ELF-1 (cell line): ENCODE measurements around the gene ZNF423.

ENCODE experiments used
- DNase-seq: peaks from one replicate; pipeline ENCODE4 v3.0.0-alpha.2; 2016; ENCODE audit warnings: low read depth, low spot score

The ZNF423 gene

DNA sequence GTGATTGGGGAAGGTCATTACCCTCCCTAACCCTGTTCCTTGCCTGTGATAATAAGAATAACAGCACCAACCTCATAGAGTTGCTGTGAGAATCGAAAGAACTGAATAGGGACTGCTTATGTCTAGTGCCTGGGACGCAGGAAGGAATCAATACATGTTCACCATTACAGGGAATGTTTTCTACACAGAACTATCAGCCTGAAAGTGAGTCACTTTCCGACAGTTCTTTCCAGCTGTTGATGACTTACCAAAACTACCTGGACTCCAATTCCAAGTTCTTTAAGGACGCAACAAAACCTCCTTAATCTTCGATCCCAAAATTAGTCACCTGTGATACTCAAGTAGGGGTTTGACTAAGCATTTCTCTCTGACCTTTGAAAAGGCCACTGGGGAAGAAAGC, 29.4 kb downstream of the ZNF423 start:
- DNase-seq = no peak

- no peak for DNase-seq
Observed at GRCh38 chr16:49825041-49825440, 30.9 kb downstream of the ZNF423 start.

DNA sequence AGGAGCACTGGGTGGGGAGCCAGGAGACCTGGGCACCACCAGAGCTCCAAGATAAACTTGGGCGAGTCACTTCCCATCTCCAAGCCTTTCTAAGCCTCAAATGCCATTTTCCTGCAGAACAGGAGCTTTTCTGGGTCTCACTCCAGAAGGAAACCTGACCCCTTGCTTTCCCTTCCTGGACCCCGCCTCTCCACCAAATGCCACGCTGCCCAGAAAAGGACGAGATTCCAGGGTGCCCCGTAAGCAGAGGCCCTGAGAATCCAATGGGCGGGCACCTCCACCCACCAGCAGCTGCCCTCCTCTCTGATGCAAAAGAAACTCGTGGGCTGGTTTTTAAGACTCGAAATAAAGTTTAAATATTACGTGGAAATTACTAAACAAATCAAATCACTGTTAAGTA, 31.3 kb downstream of the ZNF423 start:
- DNase-seq = no peak

- no peak for DNase-seq
Observed at GRCh38 chr16:49822649-49823370, 33.1 kb downstream of the ZNF423 start.

- peak; percentile 63 for DNase-seq
Observed at GRCh38 chr16:49821614-49822282, 34.2 kb downstream of the ZNF423 start.

- DNase-seq = no peak
Observed at GRCh38 chr16:49821156-49821555, 34.8 kb downstream of the ZNF423 start.

GRCh38 chr16:49817754-49818507, 38.0 kb downstream of the ZNF423 start:
- DNase-seq = no peak

GRCh38 chr16:49816875-49817274, 39.0 kb downstream of the ZNF423 start:
- no peak for DNase-seq

DNA sequence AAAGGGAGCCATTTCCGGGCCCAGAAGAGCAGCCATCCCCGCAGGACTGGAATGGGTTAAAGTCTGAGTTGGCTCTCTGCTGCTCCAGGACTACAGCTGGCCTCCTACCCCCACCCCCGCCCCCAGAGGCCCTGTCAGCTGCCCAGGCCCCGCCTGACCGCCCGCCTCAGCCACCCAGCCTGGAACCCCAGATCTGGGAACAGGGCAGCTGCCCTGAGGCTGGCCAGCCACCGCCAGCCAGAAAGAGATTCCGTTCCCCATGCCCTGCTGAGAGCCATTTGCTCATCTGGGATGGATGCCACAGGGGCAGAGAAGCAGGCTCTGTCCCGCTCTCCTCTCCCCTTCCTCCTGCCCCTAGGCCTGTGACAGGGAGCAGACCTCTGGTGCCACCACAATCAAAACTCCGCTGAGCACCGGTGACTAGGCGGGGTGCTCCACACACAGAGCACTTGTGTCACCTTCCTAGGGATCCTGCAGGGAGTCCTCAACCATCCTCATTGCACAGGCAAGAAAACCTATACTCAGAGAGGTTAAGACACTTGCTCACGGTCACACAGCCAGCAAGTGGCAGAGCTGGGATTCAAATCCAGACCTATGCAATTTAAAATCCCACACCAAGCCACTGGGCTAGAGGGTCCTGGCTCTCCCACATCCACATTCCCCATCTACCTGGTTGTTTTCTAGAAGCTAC, 44.1 kb downstream of the ZNF423 start:
- DNase-seq = peak; percentile 65

DNA sequence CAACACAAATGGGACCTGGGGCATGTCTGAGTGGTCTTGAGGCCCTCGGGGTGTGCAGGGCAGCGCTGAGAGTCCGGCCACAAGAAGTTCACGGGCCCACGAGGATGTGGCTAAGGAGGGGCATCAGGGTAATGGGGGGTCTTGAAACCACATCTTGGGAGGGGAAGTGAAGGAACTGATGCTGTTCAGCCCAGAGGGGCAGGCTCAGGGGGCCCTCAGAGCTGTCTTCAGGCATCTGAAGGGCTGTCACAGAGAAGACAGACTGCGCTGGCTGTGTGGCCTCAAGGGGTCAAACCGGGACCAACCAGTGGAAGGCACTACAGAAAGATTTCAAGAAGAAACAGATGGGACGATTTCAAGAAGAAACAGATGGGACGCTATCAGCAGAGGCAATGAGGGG, 45.1 kb downstream of the ZNF423 start:
- no peak for DNase-seq

GRCh38 chr16:49809561-49809960, 46.4 kb downstream of the ZNF423 start:
- no peak for DNase-seq

DNA sequence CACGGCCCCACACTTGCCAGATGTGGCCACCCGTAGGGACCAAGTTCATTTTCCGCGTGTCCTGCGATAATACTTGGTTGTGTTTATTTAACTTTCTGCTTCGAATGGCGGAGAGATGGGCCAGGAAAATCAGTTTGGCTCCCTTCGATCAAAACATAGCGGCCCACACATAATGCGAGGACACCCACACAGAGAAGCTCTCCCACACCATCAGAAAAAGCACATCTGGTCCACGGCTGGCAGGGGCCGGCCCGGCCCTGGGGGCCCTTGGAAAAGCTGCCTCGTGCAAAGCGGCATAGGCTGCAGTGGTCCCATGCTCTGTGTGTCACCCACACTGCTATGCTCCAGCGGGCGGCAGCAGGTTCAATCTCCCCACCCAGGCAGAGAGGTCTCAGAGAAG, 46.9 kb downstream of the ZNF423 start:
- no peak for DNase-seq

- DNase-seq = no peak
Observed at GRCh38 chr16:49806446-49806845, 49.5 kb downstream of the ZNF423 start.

DNA sequence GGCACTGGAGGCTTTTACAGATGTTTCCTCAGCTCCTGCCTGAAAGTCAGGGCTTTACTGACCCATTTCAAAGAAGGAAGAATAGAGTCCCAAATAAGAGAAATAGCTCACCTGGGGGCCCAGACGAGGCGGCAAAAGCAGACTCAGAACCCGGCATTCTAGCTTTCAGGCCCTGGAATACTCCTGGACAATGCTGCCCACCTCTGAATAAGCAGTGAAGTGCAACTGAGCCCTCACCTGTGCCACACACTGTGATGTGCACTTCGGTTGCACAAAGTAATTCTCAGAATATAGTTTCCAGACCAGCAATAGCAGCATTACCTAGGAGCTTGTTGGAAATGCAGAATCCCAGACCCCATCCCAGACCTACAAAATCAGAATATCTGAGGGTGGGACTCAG, 54.6 kb downstream of the ZNF423 start:
- DNase-seq = no peak

- no peak for DNase-seq
Observed at GRCh38 chr16:49800876-49801275, 55.0 kb downstream of the ZNF423 start.

DNA sequence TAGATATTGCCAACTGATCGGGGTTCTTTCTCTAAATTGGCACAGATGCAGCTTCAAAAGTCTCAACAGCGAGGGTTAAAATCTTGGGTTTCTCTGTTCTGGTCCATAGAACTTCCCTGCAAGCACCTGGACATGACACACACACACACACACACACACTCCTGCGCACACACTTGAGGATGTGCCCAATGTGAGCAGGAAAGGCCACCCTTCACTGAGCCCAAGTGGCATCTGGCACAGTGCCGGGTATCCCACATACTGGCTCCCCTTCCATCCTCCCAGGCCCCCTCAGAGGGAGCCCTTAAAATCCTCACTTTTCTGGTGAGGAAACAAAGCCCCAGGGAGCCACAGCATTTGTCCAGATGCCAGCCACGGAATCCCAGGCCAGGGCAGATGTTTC, 55.5 kb downstream of the ZNF423 start:
- no peak for DNase-seq

GRCh38 chr16:49799172-49799571, 56.7 kb downstream of the ZNF423 start:
- peak; percentile 51 for DNase-seq

GRCh38 chr16:49795513-49795912, 60.4 kb downstream of the ZNF423 start:
- DNase-seq = no peak

DNA sequence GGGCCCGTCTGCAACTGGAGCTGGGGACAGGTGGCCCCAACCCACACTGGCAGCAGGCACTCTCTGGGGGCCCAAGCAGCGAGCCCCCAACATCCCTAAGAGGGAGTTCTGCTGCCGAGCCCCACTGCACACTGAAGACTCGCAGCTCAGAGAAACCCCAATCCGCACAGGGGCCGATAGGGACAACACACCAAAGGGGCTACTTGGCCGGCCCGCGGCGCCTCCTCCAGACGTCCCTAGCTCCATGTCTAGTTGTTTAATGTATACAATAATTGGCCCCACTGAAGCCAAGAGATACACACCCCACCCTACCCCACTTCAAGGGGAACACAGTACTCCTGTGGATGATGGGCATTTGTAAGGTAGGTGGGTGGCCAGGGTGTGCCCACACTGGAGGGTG, 62.7 kb downstream of the ZNF423 start:
- DNase-seq = no peak

DNA sequence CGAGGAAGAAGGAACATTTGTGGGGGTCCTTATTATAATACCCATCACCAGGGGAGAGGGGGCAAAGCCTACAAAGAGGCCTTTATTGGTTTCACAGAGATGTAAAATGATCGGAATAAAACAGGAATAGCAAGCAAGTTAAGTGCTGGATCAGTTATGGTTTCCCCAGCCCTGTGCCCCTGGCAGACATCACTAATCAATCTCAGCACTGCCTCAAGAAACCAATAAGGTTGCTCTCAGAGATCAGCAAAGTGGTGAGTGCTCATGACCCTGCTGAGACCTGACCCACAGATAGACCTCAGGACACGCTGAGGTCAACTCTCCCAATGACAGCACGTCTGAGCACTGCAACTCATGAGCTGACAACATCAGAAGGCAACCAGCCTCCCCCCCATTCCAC, 66.3 kb downstream of the ZNF423 start:
- no peak for DNase-seq

DNA sequence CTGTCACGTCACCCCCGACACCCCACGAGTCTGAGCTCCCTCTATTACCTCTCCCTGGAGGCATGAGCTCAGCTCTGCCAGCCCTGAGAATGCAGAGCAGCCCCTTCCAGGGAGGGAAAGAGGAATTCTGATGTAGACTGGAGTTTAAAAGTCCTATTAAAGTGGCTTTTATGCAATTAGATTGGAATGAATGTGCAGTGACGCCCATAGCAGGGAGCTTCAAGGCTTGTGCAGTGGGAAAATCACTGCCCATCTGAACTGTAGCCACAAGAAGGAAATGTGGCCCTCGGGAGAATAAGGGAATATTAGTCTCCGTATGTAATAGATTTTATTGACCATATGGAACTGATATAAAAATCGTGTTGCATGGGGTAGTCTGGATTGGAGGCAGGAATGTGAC, 66.9 kb downstream of the ZNF423 start:
- DNase-seq = no peak

DNA sequence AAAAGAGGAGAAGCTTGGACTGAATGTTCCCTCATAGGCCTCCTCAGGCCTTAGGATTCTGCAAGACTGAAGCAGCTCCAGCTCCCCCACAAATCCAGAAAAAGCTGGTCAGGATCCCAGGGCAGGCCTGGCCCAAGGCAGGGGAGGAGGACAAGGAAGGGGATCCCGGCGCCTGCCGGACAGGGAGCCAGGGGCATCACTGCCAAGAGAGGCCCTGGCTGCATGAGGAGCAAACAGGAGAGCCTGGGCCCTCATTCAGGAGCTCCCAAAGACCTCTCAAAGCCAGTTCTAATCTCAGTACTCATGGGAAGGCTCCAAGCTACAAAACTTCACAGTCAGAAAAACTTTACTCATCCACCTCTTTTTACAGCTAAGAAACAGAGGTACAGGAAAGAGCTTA, 67.3 kb downstream of the ZNF423 start:
- no peak for DNase-seq
